Measurements from ENCODE around the gene CXCR6.

Gene CXCR6

DNA sequence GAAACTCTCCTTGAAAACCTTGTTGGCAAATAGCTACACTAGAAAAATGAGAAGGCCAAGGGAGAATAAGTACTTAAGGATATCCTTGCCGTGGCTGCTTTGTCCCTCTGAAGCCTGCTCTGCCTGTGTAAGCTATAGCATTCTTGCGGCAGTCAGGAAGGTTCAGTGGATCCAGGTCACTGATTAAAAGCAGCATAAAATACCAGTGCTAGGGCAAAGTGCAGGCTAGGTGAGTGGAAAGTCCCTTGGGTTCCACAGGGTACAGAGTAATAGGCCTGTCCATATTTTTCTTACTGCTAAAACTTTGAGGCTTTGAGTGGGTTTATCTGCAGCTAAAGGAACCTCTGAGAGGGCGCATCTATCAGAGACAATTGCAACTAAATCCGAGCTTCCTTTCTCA lies 10.3 kb downstream of the CXCR6 start:
- H3K9ac ChIP-seq (ENCODE audit: low read length): no peak overlapping the region
- no peak overlapping the region for H3K27ac ChIP-seq (ENCODE audit: low read depth, low read length)
- peaks cover 4% of the 10 kb centered on the region for H3K4me1 ChIP-seq (ENCODE audit: control insufficient read depth, insufficient read depth, low read length)
- peaks cover 64% of the 10 kb centered on the region for H3K36me3 ChIP-seq (ENCODE audit: control insufficient read depth, insufficient read depth, low read length)
- H3K27me3 ChIP-seq (ENCODE audit: control insufficient read depth, insufficient read depth, low read length): no peaks in the 10 kb centered on the region
- no peak overlapping the region for H3K4me3 ChIP-seq (ENCODE audit: low read length)

GRCh38 chr3:45954306-45954705 lies 11.0 kb downstream of the CXCR6 start:
- Histone ChIP-seq H3K36me3 (ENCODE audit: control insufficient read depth, insufficient read depth, low read length) (peaks cover 67% of the 10 kb centered on the region), H3K9ac (ENCODE audit: low read length) (no peak overlapping the region), H3K4me1 (ENCODE audit: control insufficient read depth, insufficient read depth, low read length) (peaks cover 3% of the 10 kb centered on the region), H3K4me3 (ENCODE audit: low read length) (no peak overlapping the region), H3K27me3 (ENCODE audit: control insufficient read depth, insufficient read depth, low read length) (no peaks in the 10 kb centered on the region), H3K27ac (ENCODE audit: low read depth, low read length) (no peak overlapping the region)

GRCh38 chr3:45955017-45955647 lies 11.9 kb downstream of the CXCR6 start:
- H3K4me3 ChIP-seq (ENCODE audit: low read length): no peak overlapping the region
- peaks cover 3% of the 10 kb centered on the region for H3K4me1 ChIP-seq (ENCODE audit: control insufficient read depth, insufficient read depth, low read length)
- H3K36me3 ChIP-seq (ENCODE audit: control insufficient read depth, insufficient read depth, low read length): peaks cover 73% of the 10 kb centered on the region
- no peak overlapping the region for H3K9ac ChIP-seq (ENCODE audit: low read length)
- H3K27ac ChIP-seq (ENCODE audit: low read depth, low read length): no peak overlapping the region
- H3K27me3 ChIP-seq (ENCODE audit: control insufficient read depth, insufficient read depth, low read length): no peaks in the 10 kb centered on the region

DNA sequence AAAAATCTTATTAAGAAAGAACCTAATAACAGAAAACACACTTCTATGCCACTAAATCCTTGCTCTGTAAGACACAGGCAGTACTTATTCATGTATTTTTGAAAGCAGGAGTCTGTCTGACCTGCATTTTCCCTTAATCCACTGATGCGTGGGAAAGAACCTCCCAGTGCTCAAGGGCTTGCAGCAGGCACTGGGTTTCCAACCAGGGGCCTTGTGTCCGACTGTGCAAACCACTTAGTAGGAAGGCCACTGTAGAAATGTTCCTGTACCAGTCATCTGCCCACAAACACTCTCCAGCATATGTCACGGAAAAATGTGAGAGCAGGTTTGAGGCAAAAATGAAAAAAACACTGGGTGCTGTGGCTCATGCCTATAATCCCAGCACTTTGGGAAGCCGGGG lies 12.4 kb downstream of the CXCR6 start:
- no peak overlapping the region for H3K9ac ChIP-seq (ENCODE audit: low read length)
- H3K36me3 ChIP-seq (ENCODE audit: control insufficient read depth, insufficient read depth, low read length): peaks cover 79% of the 10 kb centered on the region
- no peak overlapping the region for H3K27ac ChIP-seq (ENCODE audit: low read depth, low read length)
- no peak overlapping the region for H3K4me3 ChIP-seq (ENCODE audit: low read length)
- H3K4me1 ChIP-seq (ENCODE audit: control insufficient read depth, insufficient read depth, low read length): peaks cover 3% of the 10 kb centered on the region
- H3K27me3 ChIP-seq (ENCODE audit: control insufficient read depth, insufficient read depth, low read length): no peaks in the 10 kb centered on the region

DNA sequence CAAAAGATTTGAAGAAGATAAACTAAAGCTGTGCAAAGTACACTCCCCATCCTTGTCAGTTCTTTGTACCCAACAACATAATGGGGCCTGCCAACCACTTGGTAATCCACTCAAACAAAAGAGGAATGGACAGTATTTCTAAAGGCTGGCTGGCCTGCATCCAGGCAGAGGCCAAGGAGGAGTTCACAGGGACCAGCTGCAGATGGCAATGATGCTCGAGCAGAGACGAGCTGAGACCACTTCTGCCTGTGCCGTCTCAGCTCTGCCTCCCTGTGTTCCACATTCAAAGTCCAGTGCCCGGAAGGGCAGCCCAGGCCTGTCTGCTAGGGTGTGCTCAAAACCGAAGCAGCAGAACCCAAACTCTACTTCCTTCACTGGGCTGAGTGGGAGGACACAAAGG lies 14.3 kb downstream of the CXCR6 start:
- H3K36me3 ChIP-seq (ENCODE audit: control insufficient read depth, insufficient read depth, low read length): peaks cover 74% of the 10 kb centered on the region
- no peak overlapping the region for H3K27ac ChIP-seq (ENCODE audit: low read depth, low read length)
- peaks cover 3% of the 10 kb centered on the region for H3K4me1 ChIP-seq (ENCODE audit: control insufficient read depth, insufficient read depth, low read length)
- no peaks in the 10 kb centered on the region for H3K27me3 ChIP-seq (ENCODE audit: control insufficient read depth, insufficient read depth, low read length)
- no peak overlapping the region for H3K4me3 ChIP-seq (ENCODE audit: low read length)
- H3K9ac ChIP-seq (ENCODE audit: low read length): no peak overlapping the region

DNA sequence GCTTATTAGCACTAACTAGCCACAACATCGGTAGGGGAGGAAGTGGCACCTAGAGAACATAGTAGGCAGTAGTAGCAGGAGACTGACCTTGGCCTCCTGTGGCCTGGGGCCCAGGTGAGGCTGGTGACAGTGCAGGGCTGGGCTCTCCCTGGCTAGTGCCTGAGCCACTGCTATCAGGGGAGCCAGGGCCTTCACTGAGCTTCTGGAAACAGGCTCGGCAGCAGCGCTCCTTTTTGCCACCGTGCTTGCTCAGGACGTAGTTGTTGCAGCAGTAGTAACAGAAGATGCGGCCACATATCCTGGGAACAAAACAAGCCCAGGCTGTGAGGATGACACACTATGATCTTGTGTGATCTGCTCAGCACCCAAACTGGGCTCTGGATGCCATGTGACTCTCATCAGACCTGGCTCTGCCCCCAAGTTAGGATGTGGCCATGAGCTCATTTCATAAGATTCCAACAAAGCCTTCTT lies 15.1 kb downstream of the CXCR6 start:
- no peak overlapping the region for H3K27ac ChIP-seq (ENCODE audit: low read depth, low read length)
- H3K9ac ChIP-seq (ENCODE audit: low read length): no peak overlapping the region
- H3K27me3 ChIP-seq (ENCODE audit: control insufficient read depth, insufficient read depth, low read length): no peaks in the 10 kb centered on the region
- no peak overlapping the region for H3K4me3 ChIP-seq (ENCODE audit: low read length)
- H3K36me3 ChIP-seq (ENCODE audit: control insufficient read depth, insufficient read depth, low read length): peaks cover 75% of the 10 kb centered on the region
- peaks cover 3% of the 10 kb centered on the region for H3K4me1 ChIP-seq (ENCODE audit: control insufficient read depth, insufficient read depth, low read length)

GRCh38 chr3:45959201-45959600 lies 15.9 kb downstream of the CXCR6 start:
- no peak overlapping the region for H3K27ac ChIP-seq (ENCODE audit: low read depth, low read length)
- peaks cover 3% of the 10 kb centered on the region for H3K4me1 ChIP-seq (ENCODE audit: control insufficient read depth, insufficient read depth, low read length)
- H3K27me3 ChIP-seq (ENCODE audit: control insufficient read depth, insufficient read depth, low read length): no peaks in the 10 kb centered on the region
- peaks cover 75% of the 10 kb centered on the region for H3K36me3 ChIP-seq (ENCODE audit: control insufficient read depth, insufficient read depth, low read length)
- H3K9ac ChIP-seq (ENCODE audit: low read length): no peak overlapping the region
- H3K4me3 ChIP-seq (ENCODE audit: low read length): no peak overlapping the region

- H3K27ac ChIP-seq (ENCODE audit: low read depth, low read length): no peak overlapping the region
- no peak overlapping the region for H3K9ac ChIP-seq (ENCODE audit: low read length)
- H3K36me3 ChIP-seq (ENCODE audit: control insufficient read depth, insufficient read depth, low read length): peaks cover 72% of the 10 kb centered on the region
- no peak overlapping the region for H3K4me3 ChIP-seq (ENCODE audit: low read length)
- H3K4me1 ChIP-seq (ENCODE audit: control insufficient read depth, insufficient read depth, low read length): peaks cover 3% of the 10 kb centered on the region
- H3K27me3 ChIP-seq (ENCODE audit: control insufficient read depth, insufficient read depth, low read length): no peaks in the 10 kb centered on the region
Observed at GRCh38 chr3:45960289-45960688, 17.0 kb downstream of the CXCR6 start.

GRCh38 chr3:45962033-45962432 lies 18.8 kb downstream of the CXCR6 start:
- Histone ChIP-seq H3K36me3 (ENCODE audit: control insufficient read depth, insufficient read depth, low read length) (peaks cover 74% of the 10 kb centered on the region), H3K4me1 (ENCODE audit: control insufficient read depth, insufficient read depth, low read length) (peaks cover 3% of the 10 kb centered on the region), H3K9ac (ENCODE audit: low read length) (no peak overlapping the region), H3K4me3 (ENCODE audit: low read length) (no peak overlapping the region), H3K27me3 (ENCODE audit: control insufficient read depth, insufficient read depth, low read length) (no peaks in the 10 kb centered on the region), H3K27ac (ENCODE audit: low read depth, low read length) (no peak overlapping the region)

- Histone ChIP-seq H3K27me3 (ENCODE audit: control insufficient read depth, insufficient read depth, low read length) (no peaks in the 10 kb centered on the region), H3K9ac (ENCODE audit: low read length) (no peak overlapping the region), H3K4me3 (ENCODE audit: low read length) (no peak overlapping the region), H3K36me3 (ENCODE audit: control insufficient read depth, insufficient read depth, low read length) (peaks cover 75% of the 10 kb centered on the region), H3K27ac (ENCODE audit: low read depth, low read length) (no peak overlapping the region), H3K4me1 (ENCODE audit: control insufficient read depth, insufficient read depth, low read length) (peaks cover 6% of the 10 kb centered on the region)
Observed at GRCh38 chr3:45964139-45964538, 20.9 kb downstream of the CXCR6 start.

- no peaks in the 10 kb centered on the region for H3K27me3 ChIP-seq (ENCODE audit: control insufficient read depth, insufficient read depth, low read length)
- peaks cover 6% of the 10 kb centered on the region for H3K4me1 ChIP-seq (ENCODE audit: control insufficient read depth, insufficient read depth, low read length)
- no peak overlapping the region for H3K27ac ChIP-seq (ENCODE audit: low read depth, low read length)
- H3K4me3 ChIP-seq (ENCODE audit: low read length): no peak overlapping the region
- H3K36me3 ChIP-seq (ENCODE audit: control insufficient read depth, insufficient read depth, low read length): peaks cover 72% of the 10 kb centered on the region
- no peak overlapping the region for H3K9ac ChIP-seq (ENCODE audit: low read length)
Observed at GRCh38 chr3:45965253-45965652, 22.0 kb downstream of the CXCR6 start.

DNA sequence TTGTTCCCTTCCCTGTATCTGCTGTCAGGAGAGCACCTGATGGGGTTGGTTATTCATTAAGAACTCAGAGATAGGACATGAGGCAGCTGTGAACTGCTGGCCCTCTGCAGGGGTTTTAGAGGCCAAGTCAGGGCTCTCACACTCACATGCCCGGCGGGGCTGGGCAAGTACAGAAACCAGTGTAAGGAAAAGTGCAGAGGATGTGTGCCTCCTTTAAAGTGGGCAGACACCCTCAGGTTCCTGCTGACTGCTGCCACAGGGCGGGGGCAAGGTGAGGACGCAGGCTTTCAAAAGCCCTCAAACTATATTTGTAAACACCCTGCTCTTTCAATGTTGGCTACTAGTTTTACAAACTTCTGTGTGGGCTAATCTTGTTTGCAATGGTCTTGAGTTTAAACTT lies 22.4 kb downstream of the CXCR6 start:
- no peak overlapping the region for H3K4me3 ChIP-seq (ENCODE audit: low read length)
- peaks cover 71% of the 10 kb centered on the region for H3K36me3 ChIP-seq (ENCODE audit: control insufficient read depth, insufficient read depth, low read length)
- H3K27me3 ChIP-seq (ENCODE audit: control insufficient read depth, insufficient read depth, low read length): no peaks in the 10 kb centered on the region
- H3K9ac ChIP-seq (ENCODE audit: low read length): no peak overlapping the region
- no peak overlapping the region for H3K27ac ChIP-seq (ENCODE audit: low read depth, low read length)
- H3K4me1 ChIP-seq (ENCODE audit: control insufficient read depth, insufficient read depth, low read length): peaks cover 6% of the 10 kb centered on the region

DNA sequence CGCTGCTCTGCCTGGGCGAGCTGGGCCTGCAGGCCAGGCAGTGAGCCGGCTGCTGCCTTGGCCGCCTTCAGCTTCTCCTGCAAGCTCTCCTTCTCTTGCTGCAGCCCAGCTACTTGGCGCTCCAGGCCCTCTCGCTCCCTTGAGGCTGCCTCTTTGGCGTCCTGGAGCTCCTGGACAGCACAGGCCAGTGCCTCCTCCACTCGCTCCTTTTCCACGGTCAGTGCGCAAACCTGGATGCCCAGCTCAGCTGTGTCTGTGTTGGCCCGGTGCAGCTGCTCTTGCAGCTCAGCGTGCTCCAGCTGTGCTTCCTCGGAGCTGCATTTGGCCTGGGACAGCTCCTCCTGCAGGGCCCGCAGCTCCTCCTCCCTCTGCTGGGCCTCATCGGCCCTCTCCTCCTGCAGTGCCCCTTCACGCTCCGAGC lies 23.1 kb downstream of the CXCR6 start:
- no peaks in the 10 kb centered on the region for H3K27me3 ChIP-seq (ENCODE audit: control insufficient read depth, insufficient read depth, low read length)
- peaks cover 6% of the 10 kb centered on the region for H3K4me1 ChIP-seq (ENCODE audit: control insufficient read depth, insufficient read depth, low read length)
- H3K4me3 ChIP-seq (ENCODE audit: low read length): no peak overlapping the region
- no peak overlapping the region for H3K9ac ChIP-seq (ENCODE audit: low read length)
- H3K27ac ChIP-seq (ENCODE audit: low read depth, low read length): no peak overlapping the region
- H3K36me3 ChIP-seq (ENCODE audit: control insufficient read depth, insufficient read depth, low read length): peaks cover 66% of the 10 kb centered on the region

Data from rectal smooth muscle tissue (tissue), 1 donor.